ENCODE measurements around the gene ADAMTS18.

- TF ChIP-seq CTCF (IDR thresholded peaks at IDR 0.05) = no peak
- TF ChIP-seq EP300 (IDR thresholded peaks at IDR 0.05) = no peak
Measured at GRCh38 chr16:77234611-77235010, 200.2 kb downstream of the ADAMTS18 start.

All from sigmoid colon (tissue), 4 donors.